Peyer's patch (tissue), 4 donors: ENCODE measurements around the gene MAPK9. TPM values are rescaled to one million over a fixed set of nuclear protein-coding genes. Genes with fewer than 3 reads are reported as not detected.

Source experiments
- DNase-seq, 3 donors: peaks; one replicate each; pipeline ENCODE4 v3.0.0-alpha.2; 2017 to 2019
- H3K27ac ChIP-seq, 4 donors: fragments of 200-600 bp; sonication (generic); one replicate each; pipeline ENCODE4 v1.5.1; 2016 to 2019
- H3K27me3 ChIP-seq, 2 donors: fragments of 200-600 bp; sonication (generic); one replicate each; pipeline ENCODE4 v1.5.1; 2019
- H3K36me3 ChIP-seq, 3 donors: fragments of 200-600 bp; sonication (generic); one replicate each; pipeline ENCODE4 v1.5.1; 2016 to 2019
- H3K4me1 ChIP-seq, 4 donors: fragments of 200-600 bp; sonication (generic); one replicate each; pipeline ENCODE4 v1.5.1; 2016 to 2019
- H3K4me3 ChIP-seq, 4 donors: fragments of 200-600 bp; sonication (generic); 1 replicate in 3 of 4; 2 replicates in 1 of 4; pipeline ENCODE4 v1.5.1; 2016 to 2019; ENCODE audit warnings: mild to moderate bottlenecking in 1 of 4
- H3K9me3 ChIP-seq, 4 donors: fragments of 200-600 bp; sonication (generic); one replicate each; pipeline ENCODE4 v1.5.1; 2016 to 2019; ENCODE audit warnings: mild to moderate bottlenecking in 1 of 4
- POLR2A ChIP-seq, 2 donors: fragments of 450-650 bp; IDR thresholded peaks; one replicate each; pipeline ENCODE4 v1.5.1; 2017; ENCODE audit warnings: antibody characterized with exemption in 2 of 2, mild to moderate bottlenecking in 2 of 2, moderate library complexity in 2 of 2
- total RNA-seq, 4 donors: library from RNA; depleted of rRNA; stranded (reverse); fragments of >200 nt; gene quantifications; one replicate each; pipeline ENCODE4 v1.1.0, GENCODE V29; 2016
- TF ChIP-seq, protein P1 (sequence below), 6 experiments: fragments of 450-650 bp in 4 of 6; fragments of 200-600 bp in 2 of 6; sonication (generic) in 1 of 6; IDR thresholded peaks; one replicate each; pipeline ENCODE4 v1.5.1; 2017 to 2019; ENCODE audit warnings: antibody characterized with exemption in 6 of 6, mild to moderate bottlenecking in 3 of 6, moderate library complexity in 1 of 6

MAPK9 gene
- total RNA-seq, 4 donors from 2014 or later, result 25.1 to 31.3 (median 28.8) TPM

DNA sequence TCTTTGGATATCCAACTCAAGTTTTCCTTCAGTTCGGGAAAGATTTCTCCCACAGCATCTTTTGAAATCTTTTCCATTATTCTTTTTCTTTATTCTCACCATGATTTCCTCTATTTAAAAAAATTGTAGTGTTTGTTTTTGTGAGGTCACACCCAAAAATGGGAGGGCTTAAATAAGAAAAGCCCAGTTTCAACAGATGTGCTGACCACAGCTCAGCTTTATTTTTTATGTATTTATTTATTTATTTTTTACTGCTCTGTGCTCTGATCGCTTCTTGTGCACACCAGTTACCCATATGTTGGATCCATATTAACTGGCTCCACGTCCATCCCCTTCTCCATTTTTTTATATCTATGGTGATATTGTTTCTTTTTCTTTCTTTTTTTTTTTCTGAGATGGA is 41.0 kb upstream of the MAPK9 start:
- H3K27me3 ChIP-seq, result no peaks in the 10 kb centered on the region
- no peak overlapping the region for H3K27ac ChIP-seq
- H3K4me3 ChIP-seq, result no peak overlapping the region
- no peak for DNase-seq
- H3K4me1 ChIP-seq, result no peaks in the 10 kb centered on the region
- H3K36me3 ChIP-seq, result no peaks in the 10 kb centered on the region
- H3K9me3 ChIP-seq, result no peaks in the 10 kb centered on the region
- TF ChIP-seq, protein P1, sequence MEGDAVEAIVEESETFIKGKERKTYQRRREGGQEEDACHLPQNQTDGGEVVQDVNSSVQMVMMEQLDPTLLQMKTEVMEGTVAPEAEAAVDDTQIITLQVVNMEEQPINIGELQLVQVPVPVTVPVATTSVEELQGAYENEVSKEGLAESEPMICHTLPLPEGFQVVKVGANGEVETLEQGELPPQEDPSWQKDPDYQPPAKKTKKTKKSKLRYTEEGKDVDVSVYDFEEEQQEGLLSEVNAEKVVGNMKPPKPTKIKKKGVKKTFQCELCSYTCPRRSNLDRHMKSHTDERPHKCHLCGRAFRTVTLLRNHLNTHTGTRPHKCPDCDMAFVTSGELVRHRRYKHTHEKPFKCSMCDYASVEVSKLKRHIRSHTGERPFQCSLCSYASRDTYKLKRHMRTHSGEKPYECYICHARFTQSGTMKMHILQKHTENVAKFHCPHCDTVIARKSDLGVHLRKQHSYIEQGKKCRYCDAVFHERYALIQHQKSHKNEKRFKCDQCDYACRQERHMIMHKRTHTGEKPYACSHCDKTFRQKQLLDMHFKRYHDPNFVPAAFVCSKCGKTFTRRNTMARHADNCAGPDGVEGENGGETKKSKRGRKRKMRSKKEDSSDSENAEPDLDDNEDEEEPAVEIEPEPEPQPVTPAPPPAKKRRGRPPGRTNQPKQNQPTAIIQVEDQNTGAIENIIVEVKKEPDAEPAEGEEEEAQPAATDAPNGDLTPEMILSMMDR (IDR thresholded peaks at IDR 0.05), result no peak
- no peak for TF ChIP-seq POLR2A (IDR thresholded peaks at IDR 0.05)

DNA sequence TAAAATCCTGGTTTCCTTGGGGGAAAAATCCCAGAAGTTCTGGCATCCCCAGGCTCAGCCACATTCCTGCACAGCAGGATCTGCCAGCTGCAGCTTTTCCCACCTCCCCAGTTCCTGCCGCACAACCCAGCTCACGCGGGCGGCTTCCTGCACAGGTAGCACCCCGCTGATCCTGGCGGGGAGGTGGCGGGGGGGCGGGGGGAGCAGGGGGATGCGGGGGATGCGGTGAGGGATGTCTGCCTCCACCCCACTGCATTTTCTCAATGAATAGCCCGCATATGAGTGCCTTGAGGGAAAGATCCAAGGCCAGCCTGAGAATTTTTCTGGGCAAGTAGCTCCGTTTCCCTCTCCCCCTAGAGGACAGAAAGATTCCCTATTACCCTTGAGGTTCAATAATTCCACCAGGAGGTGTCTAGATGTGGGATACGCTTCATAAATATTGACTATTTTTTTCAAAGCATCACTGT is 40.2 kb upstream of the MAPK9 start:
- Histone ChIP-seq H3K9me3 (no peaks in the 10 kb centered on the region), H3K27me3 (no peaks in the 10 kb centered on the region), H3K4me1 (no peaks in the 10 kb centered on the region), H3K36me3 (no peaks in the 10 kb centered on the region), H3K27ac (peak overlapping the region in 1 of 4 donors; percentile 31), H3K4me3 (no peak overlapping the region)
- no peak for TF ChIP-seq POLR2A (IDR thresholded peaks at IDR 0.05)
- TF ChIP-seq, protein P1 (IDR thresholded peaks at IDR 0.05), result no peak
- no peak for DNase-seq

DNA sequence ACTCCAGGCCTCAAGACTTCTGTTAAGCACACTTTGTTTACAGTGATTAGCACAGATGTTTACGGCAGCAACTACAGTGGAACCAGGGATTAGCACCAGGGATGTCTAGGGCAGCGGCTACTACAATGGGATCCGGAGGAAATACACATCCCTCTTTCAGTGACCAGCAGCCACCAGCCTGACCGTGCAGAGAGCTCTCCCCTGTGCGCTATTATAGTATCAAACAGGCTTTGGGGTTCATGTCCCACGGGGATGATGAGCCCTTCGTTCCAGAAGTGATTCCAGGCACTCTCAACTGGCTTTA is 39.7 kb upstream of the MAPK9 start:
- DNase-seq, result no peak

DNA sequence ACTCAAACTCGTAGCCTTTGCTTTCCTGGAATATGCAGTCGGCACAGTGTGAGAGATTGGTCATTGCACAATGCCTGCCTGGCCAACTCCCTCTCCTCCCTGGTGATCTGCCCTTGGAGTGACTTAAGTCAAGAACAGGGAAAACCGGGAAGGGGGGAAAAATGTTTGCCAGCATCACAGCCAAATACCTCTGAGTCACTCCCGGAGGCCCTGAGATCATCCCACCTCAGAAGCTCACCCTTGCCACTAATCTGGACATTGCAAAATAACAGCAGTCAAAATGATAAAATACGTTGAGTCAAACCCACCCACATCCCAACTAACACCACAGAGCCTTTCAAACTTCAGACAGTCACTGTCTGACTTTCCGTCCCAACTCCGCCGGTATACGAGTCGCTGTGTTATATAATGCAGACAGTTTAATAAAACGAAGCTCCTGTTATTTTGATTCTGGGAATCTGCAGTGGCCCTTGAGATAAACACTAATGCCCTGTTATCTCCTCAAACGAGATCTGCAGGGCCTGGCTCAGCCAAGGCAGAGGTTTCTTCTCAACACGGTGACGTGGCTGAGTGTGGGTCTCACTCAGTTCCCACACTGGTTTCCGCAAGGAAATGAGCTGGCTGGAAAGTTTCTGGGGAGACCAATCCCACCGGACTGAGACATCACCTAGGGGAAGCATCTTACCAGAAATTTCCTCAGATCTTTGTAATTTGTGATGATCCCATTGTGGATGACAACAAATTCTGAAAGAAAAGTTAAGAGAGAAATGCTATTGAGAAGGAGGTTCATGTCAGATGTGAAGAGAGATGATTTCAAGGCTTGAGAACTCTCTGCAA is 39.1 kb upstream of the MAPK9 start:
- DNase-seq, result peak in 1 of 3 donors; percentile 65

More for the DNA sequence above, 39.7 kb upstream of the MAPK9 start:
- H3K4me3 ChIP-seq, result no peak overlapping the region
- no peaks in the 10 kb centered on the region for H3K9me3 ChIP-seq
- H3K27me3 ChIP-seq, result no peaks in the 10 kb centered on the region
- no peaks in the 10 kb centered on the region for H3K36me3 ChIP-seq
- TF ChIP-seq POLR2A (IDR thresholded peaks at IDR 0.05), result no peak
- TF ChIP-seq, protein P1 (IDR thresholded peaks at IDR 0.05), result no peak
- peak overlapping the region in 1 of 4 donors; percentile 31 for H3K27ac ChIP-seq
- H3K4me1 ChIP-seq, result no peaks in the 10 kb centered on the region

DNA sequence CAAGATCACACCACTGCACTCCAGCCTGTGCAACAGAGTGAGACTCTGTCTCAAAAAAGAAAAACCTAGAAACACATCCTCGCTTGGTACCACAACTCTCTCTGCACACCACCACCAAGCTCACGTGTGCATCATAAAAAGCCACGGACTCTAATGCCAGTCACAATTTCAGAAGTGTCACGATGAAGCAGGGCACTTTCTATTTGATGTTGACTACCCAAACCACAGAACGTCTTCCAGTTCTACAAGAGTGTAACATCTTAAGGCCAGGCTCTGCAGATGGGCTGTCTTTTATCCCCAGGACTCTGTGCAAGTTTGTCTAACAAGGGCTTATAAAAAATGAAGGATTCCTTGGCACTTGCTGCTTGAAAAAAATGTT is 38.4 kb upstream of the MAPK9 start:
- no peak for DNase-seq
- no peak for TF ChIP-seq POLR2A (IDR thresholded peaks at IDR 0.05)
- TF ChIP-seq, protein P1 (IDR thresholded peaks at IDR 0.05), result no peak
- H3K36me3 ChIP-seq, result no peaks in the 10 kb centered on the region
- H3K4me3 ChIP-seq, result no peak overlapping the region
- peak overlapping the region in 1 of 4 donors; percentile 27 for H3K27ac ChIP-seq
- no peaks in the 10 kb centered on the region for H3K27me3 ChIP-seq
- H3K9me3 ChIP-seq, result no peaks in the 10 kb centered on the region
- no peaks in the 10 kb centered on the region for H3K4me1 ChIP-seq

More for the DNA sequence above, 39.1 kb upstream of the MAPK9 start:
- TF ChIP-seq POLR2A (IDR thresholded peaks at IDR 0.05), result no peak
- TF ChIP-seq, protein P1 (IDR thresholded peaks at IDR 0.05), result no peak
- no peaks in the 10 kb centered on the region for H3K9me3 ChIP-seq
- peak overlapping the region in 2 of 4 donors; percentile 13 to 34 for H3K27ac ChIP-seq
- no peaks in the 10 kb centered on the region for H3K27me3 ChIP-seq
- no peak overlapping the region for H3K4me3 ChIP-seq
- H3K4me1 ChIP-seq, result no peaks in the 10 kb centered on the region
- H3K36me3 ChIP-seq, result no peaks in the 10 kb centered on the region
